Activated naive CD4-positive, alpha-beta T cell treated with anti-CD3 and anti-CD28 coated beads, Interleukin-2, amount 50 U/mL, for 16 hours (primary cell): ENCODE data around the gene CDK5RAP3.
"Not testable (repeated sequence)": the region's sequence is repeated elsewhere in the genome, so short reads cannot be mapped to it uniquely, and the experiment has no call there.

ENCODE experiments used
- DNase-seq: peaks from one replicate; pipeline ENCODE4 v3.0.0-alpha.2; 2020

Gene CDK5RAP3

DNA sequence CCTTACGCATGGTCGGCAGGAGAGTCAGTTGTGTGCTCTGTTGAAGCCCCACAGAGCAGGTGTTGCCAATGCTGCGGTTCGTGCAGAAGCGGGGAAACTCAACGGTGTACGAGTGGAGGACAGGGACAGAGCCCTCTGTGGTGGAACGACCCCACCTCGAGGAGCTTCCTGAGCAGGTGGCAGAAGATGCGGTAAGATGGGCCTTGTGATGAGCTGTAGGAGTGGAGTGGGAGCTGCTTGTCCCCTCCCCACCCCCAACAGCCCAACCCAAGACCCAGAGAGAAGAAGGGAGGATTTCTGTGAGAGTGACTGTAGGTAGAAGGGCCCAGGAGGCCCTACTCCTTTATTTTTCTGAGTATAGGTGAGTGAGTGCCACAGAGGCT lies 4.9 kb downstream of the CDK5RAP3 start:
- DNase-seq, result no peak

DNA sequence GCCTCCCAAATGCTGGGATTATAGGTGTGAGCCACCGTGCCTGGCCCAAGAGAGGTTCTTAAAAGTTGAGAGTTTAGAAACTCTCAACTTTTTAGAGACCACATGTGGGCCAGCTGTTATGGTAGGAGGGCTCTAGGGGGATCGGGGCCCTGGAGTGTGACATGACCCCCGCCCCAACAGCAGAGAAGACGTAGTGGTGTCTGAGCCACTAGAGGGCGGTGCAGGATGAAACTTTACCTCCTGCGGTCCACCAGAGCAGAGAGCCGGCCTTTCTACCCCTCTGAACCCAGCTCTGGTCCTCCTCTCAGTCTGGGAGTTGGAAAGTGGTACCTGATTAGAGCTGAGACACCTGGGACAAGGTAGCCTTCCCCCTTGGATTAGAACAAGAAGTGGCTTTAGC lies 7.4 kb downstream of the CDK5RAP3 start:
- peak; percentile 49 for DNase-seq

DNA sequence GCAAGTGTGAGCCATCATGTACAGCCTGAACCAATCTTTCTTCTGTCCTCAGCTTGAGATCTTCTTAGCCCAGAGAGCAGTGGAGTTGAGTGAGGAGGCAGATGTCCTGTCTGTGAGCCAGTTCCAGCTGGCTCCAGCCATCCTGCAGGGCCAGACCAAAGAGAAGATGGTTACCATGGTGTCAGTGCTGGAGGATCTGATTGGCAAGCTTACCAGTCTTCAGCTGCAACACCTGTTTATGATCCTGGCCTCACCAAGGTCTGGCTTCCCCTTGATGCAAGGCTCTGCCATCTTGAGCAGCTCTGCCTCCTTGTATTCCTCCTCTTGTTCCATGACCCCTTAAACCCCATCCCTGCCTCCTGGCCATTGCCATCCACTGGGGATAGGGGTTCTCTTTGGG lies 9.6 kb downstream of the CDK5RAP3 start:
- DNase-seq, result no peak

DNA sequence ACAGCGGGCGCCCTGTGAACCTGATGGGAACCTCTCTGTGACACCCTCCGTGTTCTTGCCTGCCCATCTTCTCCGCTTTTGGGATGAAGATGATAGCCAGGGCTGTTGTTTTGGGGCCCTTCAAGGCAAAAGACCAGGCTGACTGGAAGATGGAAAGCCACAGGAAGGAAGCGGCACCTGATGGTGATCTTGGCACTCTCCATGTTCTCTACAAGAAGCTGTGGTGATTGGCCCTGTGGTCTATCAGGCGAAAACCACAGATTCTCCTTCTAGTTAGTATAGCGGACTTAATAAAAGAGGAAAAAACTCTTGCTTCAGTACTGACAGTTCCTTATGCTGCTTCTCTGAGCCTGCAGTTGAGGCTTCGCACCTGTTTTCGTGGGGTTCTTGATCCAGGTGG lies 10.5 kb downstream of the CDK5RAP3 start:
- no peak for DNase-seq

DNA sequence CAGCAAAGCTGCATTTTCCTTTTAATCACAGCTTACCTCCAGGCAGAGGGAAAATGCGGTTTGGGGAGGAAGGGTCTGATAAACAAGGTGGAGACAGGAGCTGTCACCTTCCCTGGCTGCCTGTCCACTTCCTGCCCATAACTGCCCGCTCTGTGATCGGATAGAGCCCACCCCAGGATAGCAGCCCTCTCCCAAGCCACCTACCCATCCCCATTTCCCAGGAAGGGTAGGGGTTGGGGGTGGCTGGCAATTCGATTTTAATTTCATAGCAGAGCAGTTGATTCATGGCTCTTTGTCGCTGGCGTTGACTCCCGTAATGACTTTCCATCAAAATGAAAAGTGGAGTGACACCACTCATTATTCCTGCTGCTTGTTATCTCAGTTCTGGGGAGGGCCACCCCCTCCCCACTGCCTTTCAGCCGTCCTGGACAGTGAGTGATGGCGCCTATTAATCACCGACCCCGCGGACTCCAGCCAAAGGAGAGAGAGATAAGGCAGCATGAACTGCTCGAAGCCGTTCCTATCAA lies 11.2 kb downstream of the CDK5RAP3 start:
- DNase-seq, result no peak

DNA sequence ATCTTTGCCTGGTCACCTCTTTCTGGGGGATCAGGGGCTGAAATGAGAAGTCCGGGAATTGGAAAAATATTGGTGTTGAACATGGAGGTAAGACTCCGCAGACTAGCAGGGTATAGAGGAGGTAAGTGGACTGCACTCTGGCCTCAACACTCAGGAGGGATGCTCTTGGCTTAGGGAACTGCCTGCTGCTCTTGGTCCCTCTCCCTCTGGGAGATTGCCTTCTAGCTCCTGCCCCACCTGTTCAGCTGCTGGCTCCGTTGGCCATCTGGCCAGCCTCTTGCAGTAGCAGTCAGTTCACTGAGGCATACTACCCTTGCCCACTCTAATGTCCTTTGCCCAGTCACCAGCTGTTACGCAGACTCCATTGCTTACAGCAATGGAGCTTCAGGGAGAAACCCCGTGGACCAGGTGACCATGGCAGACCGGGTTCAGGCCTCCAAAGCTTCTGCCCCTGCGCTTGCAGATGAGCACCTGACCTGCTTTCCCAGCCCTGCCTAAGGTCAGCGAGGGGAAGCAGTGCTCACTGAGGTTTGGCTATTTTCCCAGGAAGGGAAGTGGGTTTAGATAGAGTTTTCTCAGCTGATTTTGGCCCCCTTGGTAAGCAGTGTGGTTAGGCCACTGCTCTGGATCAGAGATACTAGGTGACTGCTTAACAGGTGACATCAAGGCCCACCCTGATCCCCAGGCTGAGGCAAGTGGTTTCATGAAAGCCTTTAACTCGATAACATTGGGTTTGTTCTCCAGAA lies 11.9 kb downstream of the CDK5RAP3 start:
- no peak for DNase-seq

DNA sequence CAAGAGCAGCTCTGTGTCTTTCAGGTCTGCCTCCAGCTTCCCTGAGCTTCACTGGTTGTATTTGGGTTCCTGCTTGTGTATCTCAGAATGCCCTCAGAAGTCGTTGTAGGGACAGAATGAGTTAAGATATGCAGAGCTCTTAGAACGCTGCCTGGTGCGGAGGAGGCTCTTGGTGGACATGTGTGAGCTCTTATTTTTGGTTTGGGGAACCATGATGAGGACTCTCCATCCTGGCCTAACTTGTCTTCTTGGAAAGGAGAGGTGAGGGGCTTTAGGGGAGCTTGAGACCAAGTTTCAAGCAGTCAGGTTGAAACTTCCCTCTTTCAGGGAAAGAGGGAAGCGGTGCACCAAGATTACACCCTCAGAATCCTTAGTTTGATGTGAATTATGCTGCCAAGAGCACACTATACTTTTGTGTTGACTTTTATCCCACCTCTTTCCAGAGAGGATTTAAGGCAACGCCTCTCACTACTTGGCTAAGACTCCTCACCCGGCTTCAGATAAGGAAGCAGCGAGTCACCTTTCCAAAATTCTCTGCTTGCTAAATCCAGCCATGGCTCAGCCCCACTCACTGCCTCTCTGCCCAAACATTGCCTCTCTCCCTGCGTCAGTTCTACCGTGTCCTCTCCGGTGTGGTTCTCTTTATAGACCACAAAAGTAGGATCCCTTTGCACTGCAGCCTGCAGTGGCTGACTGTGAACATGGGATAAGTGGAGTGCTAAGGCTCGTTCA lies 12.7 kb downstream of the CDK5RAP3 start:
- no peak for DNase-seq

DNA sequence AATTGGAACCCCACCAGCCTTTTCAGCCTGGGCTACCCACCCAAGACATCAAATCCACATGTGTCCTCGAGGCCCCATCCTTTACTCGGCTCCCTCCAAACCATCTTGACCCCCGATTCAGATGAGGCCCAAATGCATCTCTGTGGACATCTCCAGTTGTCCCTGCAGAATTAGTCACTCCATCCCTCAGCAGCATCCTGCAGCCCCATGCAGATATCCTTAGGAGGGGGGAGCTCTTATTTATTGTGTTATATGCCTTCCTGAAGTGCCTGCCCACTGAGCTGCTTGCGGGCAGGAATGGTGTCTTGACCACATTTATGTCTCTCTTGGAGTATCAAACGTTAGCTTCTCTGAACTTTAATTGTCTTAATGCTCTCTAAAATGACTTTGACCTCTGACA lies 15.6 kb downstream of the CDK5RAP3 start:
- DNase-seq, result no peak

DNA sequence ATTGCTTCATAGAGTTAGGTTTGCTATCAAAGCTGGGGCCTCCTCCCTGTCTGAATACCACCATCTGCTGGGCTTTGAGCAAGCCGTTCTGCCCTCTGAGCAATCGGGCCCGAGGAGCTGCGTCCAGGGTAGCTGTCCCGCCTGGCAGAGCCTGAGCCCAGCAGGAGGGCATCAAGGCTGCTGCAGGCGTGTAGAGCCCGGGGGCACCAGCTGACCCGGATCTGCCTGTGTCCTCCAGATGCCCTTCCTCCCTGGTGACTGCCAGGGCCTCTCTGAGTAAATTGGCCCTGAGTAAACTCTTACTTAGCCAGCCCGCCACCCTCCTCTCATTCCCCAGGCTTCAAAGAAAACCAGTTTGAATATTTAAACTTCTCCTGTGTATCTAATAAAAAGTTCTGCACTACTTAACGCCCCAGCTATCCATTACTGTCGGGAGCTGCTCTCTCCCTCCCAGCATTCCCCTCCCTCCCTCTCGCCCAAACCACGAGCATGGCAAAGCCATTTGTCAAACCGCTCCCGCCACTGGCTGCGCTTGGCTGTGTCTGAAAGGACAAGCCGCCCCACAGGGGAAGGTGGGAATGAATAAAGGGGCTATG lies 16.4 kb downstream of the CDK5RAP3 start:
- no peak for DNase-seq

DNA sequence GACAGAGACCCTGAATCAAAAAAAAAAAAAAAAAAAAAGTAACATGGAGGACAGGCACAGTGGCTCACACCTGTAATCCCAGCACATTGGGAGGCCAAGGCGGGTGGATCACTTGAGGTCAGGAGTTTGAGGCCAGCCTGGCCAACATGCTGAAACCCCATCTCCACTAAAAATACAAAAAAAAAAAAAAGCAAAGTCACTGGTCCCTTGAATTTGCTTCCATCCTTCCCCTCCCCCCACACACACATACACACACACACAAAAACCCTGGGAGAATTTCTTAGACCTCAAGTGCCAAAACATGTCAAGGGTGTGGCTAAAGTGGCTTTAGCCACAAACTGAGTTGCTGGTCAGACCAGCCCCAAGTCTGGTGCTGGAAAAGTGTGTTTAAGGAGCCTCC lies 17.5 kb downstream of the CDK5RAP3 start:
- DNase-seq, result not testable (repeated sequence)

DNA sequence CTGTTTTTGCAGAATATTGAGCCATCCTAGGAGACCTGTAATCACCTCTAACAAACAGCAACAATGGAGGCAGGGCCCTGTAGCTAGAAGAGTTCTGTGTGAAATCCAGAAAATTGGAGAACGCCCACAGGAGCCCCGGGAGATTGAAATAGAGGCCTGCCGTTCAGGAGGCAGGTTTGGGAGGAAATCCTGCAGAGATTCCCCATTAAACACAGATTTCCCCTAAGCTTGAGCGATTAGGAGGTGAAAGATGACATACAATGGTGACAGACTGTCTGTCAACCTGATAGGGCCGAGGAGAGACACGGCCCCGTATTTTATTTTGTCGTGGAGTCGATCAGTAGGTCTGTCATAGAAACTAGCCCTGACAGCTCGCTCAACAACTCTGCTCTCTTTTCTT lies 18.2 kb downstream of the CDK5RAP3 start:
- no peak for DNase-seq

DNA sequence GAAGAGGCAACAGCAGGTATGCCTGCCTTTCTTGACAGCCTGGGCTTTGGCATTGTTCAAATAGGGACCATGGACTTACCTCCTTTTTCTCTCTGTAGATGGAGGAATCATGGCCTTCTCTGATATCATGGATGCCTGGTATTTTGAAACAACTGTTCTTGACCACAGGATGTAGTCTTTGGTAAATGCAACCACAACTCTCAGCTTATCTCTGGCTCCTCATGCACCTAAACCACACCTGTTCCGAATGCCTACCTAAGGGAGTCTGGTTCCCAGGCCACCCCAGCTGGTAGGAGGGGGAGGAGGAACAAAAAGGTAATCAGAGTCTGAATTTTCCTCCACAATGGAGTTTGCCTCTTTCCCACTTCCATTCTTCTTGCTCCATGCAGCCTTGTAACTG lies 18.8 kb downstream of the CDK5RAP3 start:
- no peak for DNase-seq

DNA sequence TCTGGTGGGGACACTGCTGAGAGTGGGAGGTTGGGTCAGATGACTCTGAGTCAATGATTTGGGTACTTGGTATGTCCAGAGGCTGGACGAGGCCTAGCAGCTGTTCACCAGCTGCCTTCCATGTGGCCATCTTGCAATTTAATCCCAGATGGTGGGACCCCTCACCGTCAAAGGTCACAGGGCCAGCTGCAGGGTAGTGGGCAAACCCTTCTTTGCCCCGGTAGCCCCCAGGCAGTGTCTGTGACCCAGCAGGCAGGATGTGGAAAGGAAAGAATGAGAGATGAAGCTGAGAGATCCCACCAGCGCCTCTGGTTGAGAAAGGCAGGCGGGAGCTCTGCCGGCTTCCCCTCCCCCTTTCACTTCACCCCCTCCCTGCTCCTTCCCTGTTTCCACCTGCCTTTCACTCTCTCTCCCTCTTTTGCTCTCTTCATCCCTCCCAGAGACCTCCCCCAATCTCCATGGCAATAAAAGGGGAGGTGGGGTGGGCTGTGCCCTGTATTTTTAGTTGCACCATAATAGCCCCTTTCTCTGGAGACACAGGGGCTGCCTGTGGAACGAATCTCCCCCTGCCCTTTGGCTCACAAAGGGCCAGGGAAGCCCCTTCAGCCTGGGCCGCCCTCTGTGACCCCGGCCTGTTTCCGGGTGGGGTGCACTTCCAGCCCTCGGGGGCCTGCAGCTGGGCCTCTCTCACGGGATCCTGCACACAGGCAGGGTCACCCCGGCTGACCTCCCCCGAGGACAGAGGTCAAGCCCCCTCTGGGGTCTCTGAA lies 20.2 kb downstream of the CDK5RAP3 start:
- DNase-seq, result no peak

DNA sequence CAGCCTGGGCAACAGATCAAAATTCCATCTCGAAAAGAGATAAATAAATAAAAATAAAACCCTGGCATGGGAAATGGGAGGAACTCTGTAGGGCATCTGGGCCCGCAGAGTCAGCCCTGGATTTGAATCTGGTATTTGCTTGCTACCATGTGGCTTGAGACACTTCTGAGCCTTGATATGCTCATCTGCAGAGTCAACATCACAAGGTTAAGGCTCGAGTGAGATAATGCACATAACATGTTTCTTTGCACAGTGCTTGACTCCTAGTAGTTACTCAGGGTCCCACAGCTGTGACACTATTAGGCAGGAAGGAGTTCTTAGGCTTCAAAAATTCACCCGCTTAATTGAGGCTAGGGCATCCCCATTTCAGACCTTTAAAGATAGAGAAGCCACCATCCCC lies 21.3 kb downstream of the CDK5RAP3 start:
- DNase-seq, result no peak

DNA sequence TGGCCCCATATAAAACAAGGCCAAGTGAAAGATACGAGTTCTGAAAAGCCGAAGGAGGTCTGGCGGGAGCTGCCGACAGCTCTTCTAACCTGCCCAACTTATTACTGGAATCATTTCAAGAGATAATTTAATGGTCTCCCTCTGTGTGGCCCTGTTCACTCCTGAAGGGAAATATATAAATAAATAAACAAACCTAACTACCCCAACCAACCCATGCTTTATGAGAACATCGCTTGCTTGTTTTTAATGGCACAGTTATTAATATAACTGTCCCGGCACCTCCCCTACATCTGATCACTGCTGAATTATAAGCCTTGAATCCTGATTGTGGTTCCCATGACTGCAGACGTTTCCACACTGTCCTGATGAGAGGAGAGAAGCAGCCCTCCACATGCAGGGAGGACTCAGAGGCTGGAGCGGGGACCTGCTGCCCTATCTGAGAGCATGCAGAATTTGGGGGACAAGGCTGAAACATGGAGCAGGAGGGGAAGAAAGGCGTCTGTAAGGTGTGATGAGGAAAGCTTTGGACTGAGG lies 22.2 kb downstream of the CDK5RAP3 start:
- DNase-seq, result no peak

DNA sequence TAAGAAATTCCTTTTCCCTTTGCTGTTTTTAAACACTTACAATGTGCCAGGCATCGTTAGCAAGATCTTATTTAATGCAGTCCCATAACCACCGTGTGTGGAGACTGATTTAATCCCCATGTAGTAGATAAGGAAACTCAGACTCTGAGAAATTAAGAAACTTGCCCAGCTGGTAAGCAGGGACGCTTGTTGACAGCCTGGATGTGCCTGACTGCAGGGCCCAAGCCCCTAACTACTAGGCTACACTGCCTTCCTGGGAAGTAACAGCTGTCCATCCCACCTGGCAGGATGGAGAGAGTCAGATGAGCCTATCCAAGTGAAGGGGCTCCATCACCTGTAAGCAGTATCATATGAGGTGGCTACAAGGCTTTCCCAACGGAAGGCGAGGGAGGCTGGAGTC lies 23.1 kb downstream of the CDK5RAP3 start:
- no peak for DNase-seq

DNA sequence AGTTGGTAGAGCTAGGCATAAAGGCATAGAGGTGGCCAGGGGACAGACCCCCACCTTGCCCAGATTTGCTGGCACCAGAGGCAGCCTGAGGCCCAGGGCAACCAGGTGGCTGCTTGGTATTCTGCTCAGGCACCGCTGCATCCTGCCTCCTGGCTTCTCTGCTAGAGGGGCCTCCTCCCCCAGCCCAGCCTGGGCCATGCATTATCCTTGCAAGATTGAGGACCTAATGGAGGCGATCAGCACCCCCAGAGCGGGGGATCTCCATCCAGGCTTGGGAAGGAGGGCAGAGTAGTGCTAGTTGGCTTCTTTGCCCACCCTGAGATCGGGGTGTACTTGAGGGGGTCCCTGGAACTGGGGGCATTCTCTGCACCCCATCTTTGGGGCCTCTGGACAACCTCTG lies 23.8 kb downstream of the CDK5RAP3 start:
- DNase-seq, result no peak

DNA sequence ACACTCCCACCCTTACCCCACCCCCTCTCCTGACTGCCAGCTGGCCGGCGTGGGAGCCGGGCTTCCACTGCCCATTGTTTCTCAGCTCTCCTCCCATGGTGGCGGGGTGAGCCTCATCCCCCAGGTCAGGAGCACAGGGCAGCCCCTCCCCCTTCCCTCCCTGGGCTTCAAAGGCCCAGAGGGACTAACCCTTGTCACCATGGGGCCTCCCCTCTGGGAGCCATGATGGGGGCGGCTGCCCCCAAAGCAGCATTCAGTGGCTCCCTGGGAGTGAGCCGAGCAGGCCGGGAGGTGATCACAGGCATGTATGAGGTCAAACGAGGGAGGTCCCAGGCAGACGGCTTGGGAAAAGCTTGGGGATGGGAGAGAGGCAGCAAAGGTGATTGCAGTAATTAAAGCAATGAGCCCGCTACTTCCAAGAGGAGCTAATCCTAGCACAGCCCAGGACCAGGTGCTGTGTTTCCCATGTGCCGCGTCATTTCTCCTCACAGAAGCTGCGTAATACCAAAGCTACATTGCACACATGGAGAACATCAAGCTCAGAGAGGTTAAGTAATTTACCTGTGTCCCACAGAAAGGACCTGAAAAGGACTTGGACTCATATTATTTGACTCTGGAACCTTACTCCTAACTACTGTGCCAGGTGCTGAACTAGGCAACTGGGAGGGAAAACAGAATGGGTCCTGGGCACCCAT lies 24.5 kb downstream of the CDK5RAP3 start:
- DNase-seq, result no peak

DNA sequence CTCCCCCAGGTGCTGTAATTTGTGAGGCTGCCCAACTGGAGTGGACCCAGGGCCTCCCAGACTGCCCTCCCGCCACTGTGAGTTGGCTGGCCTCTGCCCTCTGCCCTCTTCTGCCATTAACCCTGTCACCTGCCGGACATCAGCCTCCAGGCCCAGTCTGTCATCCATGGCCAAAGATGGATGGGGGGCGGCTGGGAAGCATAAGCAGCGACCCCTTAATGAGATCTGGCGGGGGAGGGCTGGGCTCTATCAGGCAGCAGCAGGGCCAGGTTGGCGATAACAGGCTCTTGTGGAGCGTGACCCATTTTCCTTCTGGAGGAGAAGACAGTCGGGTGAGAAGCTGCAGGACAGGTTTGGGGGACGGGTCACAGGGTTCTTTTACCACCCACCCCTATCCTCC lies 25.3 kb downstream of the CDK5RAP3 start:
- DNase-seq, result no peak

DNA sequence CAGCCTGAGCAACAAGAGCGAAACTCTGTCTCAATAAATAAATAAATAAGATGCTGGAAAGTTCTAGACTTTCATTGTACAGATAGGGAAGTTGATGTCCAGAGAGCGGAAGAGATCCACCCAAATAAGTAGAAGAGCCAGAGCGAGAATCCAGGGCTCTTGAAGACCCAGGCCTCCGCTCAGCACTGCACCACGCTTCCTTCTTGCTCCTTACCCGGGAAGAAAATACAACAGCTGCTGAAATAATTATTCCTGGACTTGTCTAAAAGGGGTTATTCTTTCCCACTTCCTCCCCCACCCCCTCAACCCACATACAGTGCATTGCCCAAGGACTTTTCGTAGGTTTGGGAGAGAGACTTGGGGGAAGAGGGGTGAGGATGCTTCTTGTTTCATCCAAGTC lies 26.7 kb downstream of the CDK5RAP3 start:
- DNase-seq, result no peak

DNA sequence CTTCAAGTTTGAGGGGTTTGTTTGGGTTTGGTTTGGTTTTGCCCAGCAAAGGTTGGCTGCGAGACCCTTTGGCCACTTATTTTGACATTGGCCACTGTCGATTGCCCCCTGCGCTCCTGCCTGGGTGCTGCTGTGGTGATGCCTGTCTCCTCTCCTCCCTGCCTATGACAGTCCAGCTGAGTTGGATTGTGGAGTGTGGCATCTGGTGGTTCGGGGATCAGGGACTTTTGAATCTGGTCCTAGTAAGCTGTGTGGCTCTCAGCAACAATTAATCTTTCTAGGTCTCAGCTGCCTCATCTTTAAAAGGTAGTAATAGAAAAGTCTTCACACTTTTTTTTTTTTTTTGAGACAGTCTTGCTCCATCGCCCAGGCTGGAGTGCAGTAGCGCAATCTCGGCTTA lies 27.1 kb downstream of the CDK5RAP3 start:
- no peak for DNase-seq

DNA sequence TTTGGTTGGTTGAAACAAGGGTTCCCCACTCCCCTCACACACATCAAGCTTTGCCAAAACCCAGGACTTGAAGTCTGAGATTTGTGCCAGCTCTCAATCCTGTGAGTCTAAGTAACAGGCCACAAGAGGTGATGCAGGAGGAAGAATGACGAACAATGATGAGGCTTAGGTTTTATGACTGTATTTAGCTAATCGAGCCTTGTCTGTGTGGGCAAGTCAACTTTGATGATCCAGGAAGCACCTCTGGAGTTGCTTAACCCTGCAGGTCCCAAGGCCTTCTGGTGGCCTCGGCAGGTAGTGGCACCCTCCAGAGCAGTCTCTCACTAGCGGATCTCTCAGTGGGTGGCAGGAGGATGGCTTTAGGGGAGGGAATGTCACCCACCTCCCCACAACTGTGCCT lies 28.7 kb downstream of the CDK5RAP3 start:
- DNase-seq, result no peak
